Loucy (cell line): Measurements from ENCODE around the gene CD300LG.

ENCODE experiments used
- CTCF ChIP-seq: fragments of 200-600 bp; sonication (generic); conservative IDR thresholded peaks from 2 replicates; pipeline ENCODE4 v1.5.1; 2014; ENCODE audit warnings: mild to moderate bottlenecking, antibody characterized with exemption, low read length
- EZH2phosphoT487 ChIP-seq: fragments of 200-600 bp; IDR thresholded peaks from 2 replicates; pipeline ENCODE4 v1.6.1; 2018; ENCODE audit warnings: antibody characterized with exemption, mild to moderate bottlenecking, moderate library complexity, borderline replicate concordance

GRCh38 chr17:43812396-43813265, 34.3 kb upstream of the CD300LG start:
- TF ChIP-seq CTCF (no peak), EZH2phosphoT487 (no peak)
